ENCODE measurements around the gene PLEKHA1. TPM values are rescaled to one million over a fixed set of nuclear protein-coding genes. Genes with fewer than 3 reads are reported as not detected.

PLEKHA1 gene
- total RNA-seq, 1 experiment from 2014 or later = 30.6 TPM

DNA sequence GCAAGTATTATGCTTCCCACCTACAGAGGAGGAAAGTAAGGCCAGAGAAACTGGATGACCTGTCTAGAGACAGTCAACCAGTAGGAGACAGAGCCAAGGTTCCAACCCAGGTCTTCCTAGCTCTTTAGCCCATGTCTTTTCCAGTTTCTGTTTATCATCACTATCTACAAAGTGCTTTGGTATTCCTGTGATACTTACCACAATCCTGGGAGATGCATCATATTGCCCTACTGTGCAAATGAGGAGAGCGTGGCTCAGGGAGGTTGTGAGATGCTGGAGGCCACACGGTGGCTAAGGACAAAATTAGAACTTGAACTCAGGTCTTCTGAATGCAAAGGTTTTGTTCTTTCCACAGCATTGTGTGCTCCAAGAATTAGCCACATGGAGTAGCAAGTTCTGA lies 11.2 kb upstream of the PLEKHA1 start:
- Histone ChIP-seq H3K27ac (ENCODE audit: low read depth, low read length) (no peak overlapping the region), H3K9me2 (ENCODE audit: insufficient read depth) (no peaks in the 10 kb centered on the region)

DNA sequence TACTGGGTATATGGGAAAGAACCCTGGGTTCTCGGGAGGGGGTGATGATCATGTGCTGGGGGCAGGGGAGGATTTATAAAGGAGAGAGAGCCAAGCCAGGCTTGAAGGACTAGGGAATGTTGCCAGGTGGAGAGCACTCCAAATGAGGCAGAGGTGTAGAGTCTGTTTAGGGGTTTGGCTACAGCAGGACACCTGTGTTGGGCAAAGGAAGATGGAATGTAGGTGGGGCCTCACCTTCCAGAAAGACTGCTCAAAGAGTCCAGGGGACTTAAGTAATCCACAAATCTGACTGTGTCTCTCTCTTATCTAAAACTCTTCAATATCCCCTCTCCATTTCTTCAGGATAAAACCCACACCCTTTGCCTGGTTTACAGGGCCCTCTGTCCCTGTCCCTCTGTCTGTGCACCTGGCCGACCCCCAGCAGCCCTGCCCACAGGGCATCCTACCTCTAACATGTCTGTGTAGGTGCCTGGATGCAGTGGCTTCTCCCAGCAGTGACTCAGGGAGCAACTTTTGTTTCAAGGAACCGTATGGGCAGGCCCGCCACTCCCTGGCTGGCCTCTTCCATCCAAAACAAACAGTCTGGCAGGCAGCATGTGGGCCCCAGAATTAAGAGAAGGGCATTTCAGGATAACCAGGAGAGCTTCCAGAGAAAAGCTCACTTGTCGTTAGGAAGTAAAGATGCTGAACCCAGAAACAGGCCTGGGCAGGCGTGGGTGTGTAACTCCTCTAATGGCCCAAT lies 10.6 kb upstream of the PLEKHA1 start:
- ChIA-PET CTCF (no interaction called here), RAD21 (ENCODE audit: low non-redundant PET in 1 of 2, low total read pairs in 2 of 2, uncharacterized antibody in 2 of 2, unreplicated experiment in 2 of 2) (no interaction called here), POLR2A (no interaction called here)
- H3K9me3 ChIP-seq (ENCODE audit: control insufficient read depth in 1 of 2, insufficient read depth in 1 of 2, low read depth in 1 of 2, low read length in 2 of 2) = no peaks in the 10 kb centered on the region
- DNase-seq (ENCODE audit: low read depth, low spot score) = no peak
- H3K4me2 ChIP-seq (ENCODE audit: low read length) = no peak overlapping the region
- no peak overlapping the region for H2AFZ ChIP-seq (ENCODE audit: low read depth, low read length, poor library complexity, severe bottlenecking)
- H4K20me1 ChIP-seq (ENCODE audit: insufficient read depth) = no peaks in the 10 kb centered on the region
- H3K4me1 ChIP-seq (ENCODE audit: control insufficient read depth in 1 of 2, insufficient read depth in 2 of 2, low read length in 2 of 2) = no peaks in the 10 kb centered on the region
- H3K9me2 ChIP-seq (ENCODE audit: insufficient read depth) = no peaks in the 10 kb centered on the region
- no peaks in the 10 kb centered on the region for H3K36me3 ChIP-seq (ENCODE audit: control insufficient read depth in 1 of 2, insufficient read depth in 2 of 2, low read length in 2 of 2)
- intact Hi-C loops (cut with micrococcal nuclease) = no loop called here
- BruUV-seq (replicated peaks) = no TSS peak
- H3K4me3 ChIP-seq (replicated peaks in 1 of 2; ENCODE audit: low read depth in 1 of 2, low read length in 2 of 2) = no peak overlapping the region
- no peak overlapping the region for H3K27ac ChIP-seq (ENCODE audit: low read depth, low read length)
- ATAC-seq = no peak
- no peaks in the 10 kb centered on the region for H3K79me2 ChIP-seq (ENCODE audit: insufficient read depth, low read length)
- 0 out of 2 replicates have a peak, but pooled peaks cover 5% of the 10 kb centered on the region for H3K27me3 ChIP-seq (ENCODE audit: insufficient read depth, low read length)
- H3K9ac ChIP-seq (ENCODE audit: low read length) = no peak overlapping the region
- TF ChIP-seq ELF1 (IDR thresholded peaks at IDR 0.05; ENCODE audit: borderline replicate concordance, low read depth) (no peak), EZH2 (IDR thresholded peaks at IDR 0.05) (no peak), CBX3 (IDR thresholded peaks at IDR 0.05; ENCODE audit: low read depth) (no peak), SRF (IDR thresholded peaks at IDR 0.05; ENCODE audit: low read depth) (no peak), RAD21 (IDR thresholded peaks at IDR 0.05; ENCODE audit: low read depth) (no peak), TCF7L2 (IDR thresholded peaks at IDR 0.05; ENCODE audit: borderline replicate concordance, extremely low read depth, insufficient read depth, insufficient read length) (no peak), EZH2phosphoT487 (IDR thresholded peaks at IDR 0.05; ENCODE audit: borderline replicate concordance) (no peak), JUND (IDR thresholded peaks at IDR 0.05) (no peak), YY1 (IDR thresholded peaks at IDR 0.05; ENCODE audit: extremely low read depth, insufficient replicate concordance, low read depth, low read length) (no peak), ZNF274 (IDR thresholded peaks at IDR 0.05; ENCODE audit: low read depth, low read length) (no peak)
- TF ChIP-seq, protein P1, sequence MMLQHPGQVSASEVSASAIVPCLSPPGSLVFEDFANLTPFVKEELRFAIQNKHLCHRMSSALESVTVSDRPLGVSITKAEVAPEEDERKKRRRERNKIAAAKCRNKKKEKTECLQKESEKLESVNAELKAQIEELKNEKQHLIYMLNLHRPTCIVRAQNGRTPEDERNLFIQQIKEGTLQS (IDR thresholded peaks at IDR 0.05) = no peak
- TF ChIP-seq, protein P2, sequence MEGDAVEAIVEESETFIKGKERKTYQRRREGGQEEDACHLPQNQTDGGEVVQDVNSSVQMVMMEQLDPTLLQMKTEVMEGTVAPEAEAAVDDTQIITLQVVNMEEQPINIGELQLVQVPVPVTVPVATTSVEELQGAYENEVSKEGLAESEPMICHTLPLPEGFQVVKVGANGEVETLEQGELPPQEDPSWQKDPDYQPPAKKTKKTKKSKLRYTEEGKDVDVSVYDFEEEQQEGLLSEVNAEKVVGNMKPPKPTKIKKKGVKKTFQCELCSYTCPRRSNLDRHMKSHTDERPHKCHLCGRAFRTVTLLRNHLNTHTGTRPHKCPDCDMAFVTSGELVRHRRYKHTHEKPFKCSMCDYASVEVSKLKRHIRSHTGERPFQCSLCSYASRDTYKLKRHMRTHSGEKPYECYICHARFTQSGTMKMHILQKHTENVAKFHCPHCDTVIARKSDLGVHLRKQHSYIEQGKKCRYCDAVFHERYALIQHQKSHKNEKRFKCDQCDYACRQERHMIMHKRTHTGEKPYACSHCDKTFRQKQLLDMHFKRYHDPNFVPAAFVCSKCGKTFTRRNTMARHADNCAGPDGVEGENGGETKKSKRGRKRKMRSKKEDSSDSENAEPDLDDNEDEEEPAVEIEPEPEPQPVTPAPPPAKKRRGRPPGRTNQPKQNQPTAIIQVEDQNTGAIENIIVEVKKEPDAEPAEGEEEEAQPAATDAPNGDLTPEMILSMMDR (IDR thresholded peaks at IDR 0.05 in 2 of 3, conservative IDR thresholded peaks at IDR 0.05 in 1 of 3; ENCODE audit: borderline replicate concordance in 1 of 3, insufficient read depth in 1 of 3, low read depth in 2 of 3, low read length in 2 of 3) = no peak
- TF ChIP-seq, protein P3, sequence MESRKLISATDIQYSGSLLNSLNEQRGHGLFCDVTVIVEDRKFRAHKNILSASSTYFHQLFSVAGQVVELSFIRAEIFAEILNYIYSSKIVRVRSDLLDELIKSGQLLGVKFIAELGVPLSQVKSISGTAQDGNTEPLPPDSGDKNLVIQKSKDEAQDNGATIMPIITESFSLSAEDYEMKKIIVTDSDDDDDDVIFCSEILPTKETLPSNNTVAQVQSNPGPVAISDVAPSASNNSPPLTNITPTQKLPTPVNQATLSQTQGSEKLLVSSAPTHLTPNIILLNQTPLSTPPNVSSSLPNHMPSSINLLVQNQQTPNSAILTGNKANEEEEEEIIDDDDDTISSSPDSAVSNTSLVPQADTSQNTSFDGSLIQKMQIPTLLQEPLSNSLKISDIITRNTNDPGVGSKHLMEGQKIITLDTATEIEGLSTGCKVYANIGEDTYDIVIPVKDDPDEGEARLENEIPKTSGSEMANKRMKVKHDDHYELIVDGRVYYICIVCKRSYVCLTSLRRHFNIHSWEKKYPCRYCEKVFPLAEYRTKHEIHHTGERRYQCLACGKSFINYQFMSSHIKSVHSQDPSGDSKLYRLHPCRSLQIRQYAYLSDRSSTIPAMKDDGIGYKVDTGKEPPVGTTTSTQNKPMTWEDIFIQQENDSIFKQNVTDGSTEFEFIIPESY (IDR thresholded peaks at IDR 0.05; ENCODE audit: extremely low read depth, insufficient replicate concordance, low read length) = no peak

More for the DNA sequence above, 11.2 kb upstream of the PLEKHA1 start:
- no peaks in the 10 kb centered on the region for H3K36me3 ChIP-seq (ENCODE audit: control insufficient read depth in 1 of 2, insufficient read depth in 2 of 2, low read length in 2 of 2)
- no peaks in the 10 kb centered on the region for H4K20me1 ChIP-seq (ENCODE audit: insufficient read depth)
- H3K27me3 ChIP-seq (ENCODE audit: insufficient read depth, low read length) = 0 out of 2 replicates have a peak, but pooled peaks cover 5% of the 10 kb centered on the region
- H3K9me3 ChIP-seq (ENCODE audit: control insufficient read depth in 1 of 2, insufficient read depth in 1 of 2, low read depth in 1 of 2, low read length in 2 of 2) = no peaks in the 10 kb centered on the region
- TF ChIP-seq, protein P4, sequence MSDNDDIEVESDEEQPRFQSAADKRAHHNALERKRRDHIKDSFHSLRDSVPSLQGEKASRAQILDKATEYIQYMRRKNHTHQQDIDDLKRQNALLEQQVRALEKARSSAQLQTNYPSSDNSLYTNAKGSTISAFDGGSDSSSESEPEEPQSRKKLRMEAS (IDR thresholded peaks at IDR 0.05) = no peak
- TF ChIP-seq EZH2phosphoT487 (IDR thresholded peaks at IDR 0.05; ENCODE audit: borderline replicate concordance) (no peak), SP1 (IDR thresholded peaks at IDR 0.05; ENCODE audit: low read depth) (no peak), POLR2AphosphoS5 (IDR thresholded peaks at IDR 0.05; ENCODE audit: low read depth, low read length) (no peak)
- H2AFZ ChIP-seq (ENCODE audit: low read depth, low read length, poor library complexity, severe bottlenecking) = no peak overlapping the region
- no peaks in the 10 kb centered on the region for H3K4me1 ChIP-seq (ENCODE audit: control insufficient read depth in 1 of 2, insufficient read depth in 2 of 2, low read length in 2 of 2)
- intact Hi-C loops (cut with micrococcal nuclease) = no loop called here
- H3K79me2 ChIP-seq (ENCODE audit: insufficient read depth, low read length) = no peaks in the 10 kb centered on the region
- H3K4me3 ChIP-seq (replicated peaks in 1 of 2; ENCODE audit: low read depth in 1 of 2, low read length in 2 of 2) = no peak overlapping the region
- H3K4me2 ChIP-seq (ENCODE audit: low read length) = no peak overlapping the region
- CTCF ChIA-PET = no interaction called here
- no TSS peak for BruUV-seq (replicated peaks)
- RAD21 ChIA-PET (ENCODE audit: low non-redundant PET in 1 of 2, low total read pairs in 2 of 2, uncharacterized antibody in 2 of 2, unreplicated experiment in 2 of 2) = no interaction called here
- H3K9ac ChIP-seq (ENCODE audit: low read length) = no peak overlapping the region
- no peak for DNase-seq (ENCODE audit: low read depth, low spot score)
- no peak for ATAC-seq
- POLR2A ChIA-PET = no interaction called here
